ENCODE data around the gene STARD10.
A peak's percentile ranks its signal among the peaks of the same experiment; 100 is the strongest.

The STARD10 gene

GRCh38 chr11:72770799-72771198 is 23.0 kb downstream of the STARD10 start:
- H3K4me2 ChIP-seq: peak overlapping the region in 3 of 11 experiments; percentile 40 to 60 (median 57); a peak in 2 of 22 replicates
- peaks cover 0 to 18% (median 0%) of the 10 kb centered on the region in 11 experiments; a peak in 5 of 22 replicates for H4K20me1 ChIP-seq
- no peak overlapping the region for H3K4me3 ChIP-seq
- no peak for TF ChIP-seq Cebpa-rat (IDR thresholded peaks at IDR 0.05)
- H3K9ac ChIP-seq: no peak overlapping the region
- H3K9me3 ChIP-seq (replicated peaks in 1 of 11): no peaks in the 10 kb centered on the region
- H3K27me3 ChIP-seq: no peaks in the 10 kb centered on the region
- H3K4me1 ChIP-seq: peaks cover 19 to 46% (median 25%) of the 10 kb centered on the region in 10 experiments
- H3K36me3 ChIP-seq: no peaks in the 10 kb centered on the region
- no peak overlapping the region for H3K27ac ChIP-seq

- no peaks in the 10 kb centered on the region for H3K27me3 ChIP-seq
- TF ChIP-seq Cebpa-rat (IDR thresholded peaks at IDR 0.05): no peak
- no peak overlapping the region for H3K4me2 ChIP-seq
- H3K27ac ChIP-seq: no peak overlapping the region
- no peaks in the 10 kb centered on the region for H3K36me3 ChIP-seq
- peaks cover 0 to 16% (median 0%) of the 10 kb centered on the region in 11 experiments; a peak in 5 of 22 replicates for H4K20me1 ChIP-seq
- peaks cover 21 to 48% (median 25%) of the 10 kb centered on the region in 10 experiments for H3K4me1 ChIP-seq
- H3K9ac ChIP-seq: no peak overlapping the region
- H3K4me3 ChIP-seq: no peak overlapping the region
- H3K9me3 ChIP-seq (replicated peaks in 1 of 11): no peaks in the 10 kb centered on the region
These were observed 24.2 kb downstream of the STARD10 start for GRCh38 chr11:72769680-72770079.

GRCh38 chr11:72768581-72768980 is 25.3 kb downstream of the STARD10 start:
- Histone ChIP-seq H4K20me1 (peaks cover 0 to 16% (median 0%) of the 10 kb centered on the region in 11 experiments; a peak in 5 of 22 replicates), H3K9me3 (replicated peaks in 1 of 11) (no peaks in the 10 kb centered on the region), H3K27me3 (no peaks in the 10 kb centered on the region), H3K4me2 (peak overlapping the region in 1 of 11 experiments; percentile 39; a peak in 2 of 22 replicates), H3K4me3 (no peak overlapping the region), H3K36me3 (no peaks in the 10 kb centered on the region), H3K9ac (no peak overlapping the region), H3K4me1 (peaks cover 27 to 53% (median 29%) of the 10 kb centered on the region in 10 experiments), H3K27ac (no peak overlapping the region)
- no peak for TF ChIP-seq Cebpa-rat (IDR thresholded peaks at IDR 0.05)

- no peaks in the 10 kb centered on the region for H3K36me3 ChIP-seq
- peaks cover 0 to 7% (median 0%) of the 10 kb centered on the region in 11 experiments; a peak in 4 of 22 replicates for H4K20me1 ChIP-seq
- H3K9me3 ChIP-seq (replicated peaks in 1 of 11): no peaks in the 10 kb centered on the region
- H3K9ac ChIP-seq: no peak overlapping the region; a peak in 2 of 22 replicates
- peaks cover 28 to 53% (median 33%) of the 10 kb centered on the region in 10 experiments for H3K4me1 ChIP-seq
- H3K4me2 ChIP-seq: no peak overlapping the region
- H3K27me3 ChIP-seq: no peaks in the 10 kb centered on the region
- H3K27ac ChIP-seq: no peak overlapping the region
- no peak overlapping the region for H3K4me3 ChIP-seq
- no peak for TF ChIP-seq Cebpa-rat (IDR thresholded peaks at IDR 0.05)
These were observed 26.4 kb downstream of the STARD10 start for GRCh38 chr11:72767203-72768062.

DNA sequence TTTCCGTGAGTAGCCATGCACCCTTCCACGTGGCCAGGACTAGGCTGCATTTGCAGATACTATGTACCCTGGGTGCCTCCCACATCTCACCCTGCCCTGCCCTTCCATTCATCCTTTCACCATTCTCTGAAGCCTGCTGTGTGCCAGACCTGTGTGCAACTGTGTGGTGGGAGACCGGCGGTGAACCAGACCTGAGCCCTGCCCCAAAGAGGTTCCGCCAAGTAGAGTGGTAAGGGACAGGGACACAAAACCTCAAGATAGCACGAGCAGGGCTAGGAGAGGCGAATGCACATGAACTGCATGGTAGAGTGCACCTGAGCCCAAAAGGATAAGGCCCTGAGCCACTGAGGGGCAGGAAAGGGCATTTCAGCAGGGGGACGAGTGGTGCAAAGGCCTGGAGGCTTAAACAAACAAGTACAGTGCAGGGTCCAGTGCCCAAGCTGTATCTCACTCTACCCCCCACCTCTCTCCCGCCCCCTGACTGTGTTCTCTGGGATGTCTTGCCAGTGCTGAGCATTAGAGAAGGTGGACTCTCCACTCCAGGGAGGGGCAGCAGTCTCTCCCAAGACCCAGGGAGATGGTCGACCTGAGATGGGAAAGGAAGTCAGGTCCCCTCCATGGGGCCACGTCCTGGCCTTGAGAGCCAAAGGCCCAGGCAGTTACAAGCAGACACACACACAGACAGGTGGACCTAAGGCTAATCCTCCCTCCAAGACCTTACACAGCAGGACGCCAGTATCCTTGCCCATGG is 27.5 kb downstream of the STARD10 start:
- no peaks in the 10 kb centered on the region for H3K27me3 ChIP-seq
- H3K36me3 ChIP-seq: no peaks in the 10 kb centered on the region
- no peak overlapping the region for H3K27ac ChIP-seq
- no peaks in the 10 kb centered on the region for H3K9me3 ChIP-seq (replicated peaks in 1 of 11)
- peak overlapping the region in 2 of 11 experiments; percentile 9 to 31; a peak in 3 of 22 replicates for H3K4me2 ChIP-seq
- H3K9ac ChIP-seq: no peak overlapping the region
- H3K4me3 ChIP-seq: no peak overlapping the region
- H3K4me1 ChIP-seq: peaks cover 28 to 49% (median 36%) of the 10 kb centered on the region in 10 experiments
- TF ChIP-seq Cebpa-rat (IDR thresholded peaks at IDR 0.05): no peak
- peaks cover 0 to 7% (median 0%) of the 10 kb centered on the region in 11 experiments; a peak in 2 of 22 replicates for H4K20me1 ChIP-seq

DNA sequence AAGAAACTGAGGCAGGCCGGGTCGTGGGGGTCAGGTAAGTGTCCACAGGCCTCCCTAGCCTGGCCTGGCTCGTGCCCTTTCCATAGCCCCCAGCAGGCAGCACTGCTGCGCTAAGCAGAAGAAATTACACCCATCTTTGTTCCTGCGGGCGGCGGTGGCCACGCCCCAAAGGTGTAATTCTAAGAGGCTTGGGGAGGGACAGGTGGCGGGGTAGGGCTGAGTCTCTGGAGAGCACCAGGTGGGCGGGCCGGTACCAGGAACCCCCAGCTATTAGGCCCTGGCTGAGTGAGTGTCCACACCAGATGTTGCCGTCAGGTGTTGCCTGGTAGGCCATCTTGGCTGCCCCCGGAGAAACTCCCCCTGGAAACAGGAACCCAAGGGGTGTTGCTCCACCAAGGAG is 29.3 kb downstream of the STARD10 start:
- H3K4me2 ChIP-seq: peak overlapping the region; percentile 55 to 88 (median 81)
- no peaks in the 10 kb centered on the region for H3K36me3 ChIP-seq
- H3K4me1 ChIP-seq: peaks cover 29 to 59% (median 38%) of the 10 kb centered on the region in 10 experiments
- no peaks in the 10 kb centered on the region for H3K27me3 ChIP-seq
- H3K9ac ChIP-seq: peak overlapping the region in 4 of 11 experiments; percentile 32 to 56 (median 48); a peak in 6 of 22 replicates
- H3K27ac ChIP-seq: peak overlapping the region in 5 of 11 experiments; percentile 2 to 54 (median 7); a peak in 3 of 22 replicates
- no peak for TF ChIP-seq Cebpa-rat (IDR thresholded peaks at IDR 0.05)
- peaks cover 0 to 7% (median 0%) of the 10 kb centered on the region in 11 experiments; a peak in 2 of 22 replicates for H4K20me1 ChIP-seq
- H3K9me3 ChIP-seq (replicated peaks in 1 of 11): no peaks in the 10 kb centered on the region
- H3K4me3 ChIP-seq: no peak overlapping the region

- no peaks in the 10 kb centered on the region for H3K9me3 ChIP-seq (replicated peaks in 1 of 11)
- TF ChIP-seq Cebpa-rat (IDR thresholded peaks at IDR 0.05): no peak
These were observed 30.0 kb downstream of the STARD10 start for GRCh38 chr11:72763823-72764222.

GRCh38 chr11:72762641-72763304 is 31.1 kb downstream of the STARD10 start:
- no peak for TF ChIP-seq Cebpa-rat (IDR thresholded peaks at IDR 0.05)
- Histone ChIP-seq H3K9ac (no peak overlapping the region), H4K20me1 (peaks cover 0 to 7% (median 0%) of the 10 kb centered on the region in 11 experiments; a peak in 2 of 22 replicates), H3K4me2 (peak overlapping the region; percentile 55 to 88 (median 81)), H3K9me3 (replicated peaks in 1 of 11) (no peaks in the 10 kb centered on the region), H3K4me1 (peaks cover 32 to 68% (median 50%) of the 10 kb centered on the region in 10 experiments), H3K4me3 (no peak overlapping the region), H3K36me3 (peaks cover 0 to 6% (median 0%) of the 10 kb centered on the region in 11 experiments; a peak in 3 of 22 replicates), H3K27ac (peak overlapping the region in 2 of 11 experiments; percentile 5 to 40; a peak in 3 of 22 replicates), H3K27me3 (no peaks in the 10 kb centered on the region)

More at GRCh38 chr11:72763823-72764222, 30.0 kb downstream of the STARD10 start:
- no peak overlapping the region for H3K4me3 ChIP-seq
- peaks cover 0 to 7% (median 0%) of the 10 kb centered on the region in 11 experiments; a peak in 2 of 22 replicates for H4K20me1 ChIP-seq
- H3K4me1 ChIP-seq: peaks cover 32 to 66% (median 44%) of the 10 kb centered on the region in 10 experiments
- H3K9ac ChIP-seq: peak overlapping the region in 10 of 11 experiments; percentile 1 to 58 (median 38); a peak in 15 of 22 replicates
- no peaks in the 10 kb centered on the region for H3K27me3 ChIP-seq
- H3K4me2 ChIP-seq: peak overlapping the region; percentile 55 to 88 (median 81)
- H3K36me3 ChIP-seq: no peaks in the 10 kb centered on the region
- peak overlapping the region in 7 of 11 experiments; percentile 7 to 54 (median 31); a peak in 10 of 22 replicates for H3K27ac ChIP-seq
